Fibroblast of lung (primary cell): ENCODE data around the gene NPHP4. TPM values are rescaled to one million over a fixed set of nuclear protein-coding genes. Genes with fewer than 3 reads are reported as not detected.

ENCODE experiments used
- DNase-seq, 2 donors: peaks; one replicate each; pipeline versions ENCODE4 v3.0.0 to v3.0.0-alpha.2; 2010; ENCODE audit warnings: low read depth in 2 of 2
- H2AFZ ChIP-seq: 2 replicates; pipeline ENCODE4 v1.5.1; 2012; ENCODE audit warnings: low read length, control low read depth, inconsistent platforms
- H3K27ac ChIP-seq: 2 replicates; pipeline ENCODE4 v1.5.1; 2011; ENCODE audit warnings: low read length, control low read depth; ENCODE audit not compliant: insufficient read depth
- H3K27me3 ChIP-seq: 2 replicates; pipeline ENCODE4 v1.5.1; 2011; ENCODE audit warnings: mild to moderate bottlenecking, low read length; ENCODE audit not compliant: control insufficient read depth, insufficient read depth
- H3K36me3 ChIP-seq: 2 replicates; pipeline ENCODE4 v1.5.1; 2011; ENCODE audit warnings: low read length; ENCODE audit not compliant: control insufficient read depth, insufficient read depth
- H3K4me1 ChIP-seq: 2 replicates; pipeline ENCODE4 v1.5.1; 2011; ENCODE audit warnings: low read length; ENCODE audit not compliant: control insufficient read depth, insufficient read depth; ENCODE audit errors: extremely low read depth
- H3K4me2 ChIP-seq: 2 replicates; pipeline ENCODE4 v1.5.1; 2011; ENCODE audit warnings: low read length, control low read depth; ENCODE audit not compliant: insufficient read depth; ENCODE audit errors: extremely low read depth
- H3K4me3 ChIP-seq, 4 experiments: fragments of 200-600 bp in 1 of 4; sonication (generic) in 1 of 4; replicated peaks in 1 of 4; 2 replicates each; pipeline ENCODE4 v1.5.1; 2011 to 2016; ENCODE audit warnings: low read length in 4 of 4, low read depth in 3 of 4, mild to moderate bottlenecking in 3 of 4, control low read depth in 2 of 4, inconsistent platforms in 1 of 4, mixed read lengths in 1 of 4; ENCODE audit not compliant: insufficient read depth in 1 of 4; ENCODE audit errors: control extremely low read depth in 1 of 4
- H3K79me2 ChIP-seq: 2 replicates; pipeline ENCODE4 v1.5.1; 2012; ENCODE audit warnings: mild to moderate bottlenecking, low read length, inconsistent platforms; ENCODE audit not compliant: control insufficient read depth, insufficient read depth
- H3K9ac ChIP-seq: 2 replicates; pipeline ENCODE4 v1.5.1; 2011; ENCODE audit warnings: mild to moderate bottlenecking, low read length, control low read depth; ENCODE audit not compliant: insufficient read depth
- H3K9me3 ChIP-seq: 2 replicates; pipeline ENCODE4 v1.5.1; 2012; ENCODE audit warnings: low read depth, low read length; ENCODE audit not compliant: control insufficient read depth, insufficient read depth
- H4K20me1 ChIP-seq: 2 replicates; pipeline ENCODE4 v1.5.1; 2011; ENCODE audit warnings: low read length; ENCODE audit not compliant: control insufficient read depth, insufficient read depth; ENCODE audit errors: extremely low read depth
- CTCF ChIP-seq, 2 donors: IDR thresholded peaks in 1 of 2; conservative IDR thresholded peaks in 1 of 2; 1 replicate in 1 of 2; 2 replicates in 1 of 2; pipeline ENCODE4 v1.5.1; 2011 to 2012; ENCODE audit warnings: low read length in 2 of 2, control low read depth in 1 of 2, inconsistent platforms in 1 of 2, low read depth in 1 of 2, mild to moderate bottlenecking in 1 of 2
- EZH2 ChIP-seq: IDR thresholded peaks from 2 replicates; pipeline ENCODE4 v1.5.1; 2012; ENCODE audit warnings: low read length, control low read depth, mild to moderate bottlenecking; ENCODE audit errors: missing control alignments
- polyA plus RNA-seq, 2 donors: library from polyadenylated mRNA; depleted of rRNA in 1 of 2; stranded (reverse) in 1 of 2; unstranded in 1 of 2; fragments of >200 nt; gene quantifications; 2 replicates each; pipeline ENCODE4 v1.2.1, GENCODE V29; 2011 to 2012; ENCODE audit warnings: missing spikeins in 1 of 2
- total RNA-seq: library from RNA; depleted of rRNA; stranded (reverse); fragments of >200 nt; gene quantifications from 2 replicates; pipeline ENCODE4 v1.2.1, GENCODE V29; 2014

NPHP4 gene
- total and polyA plus RNA-seq, 2 donors (not counting 1 experiment from before 2014, with no cell fraction given) = 1.5 to 4.0 TPM

GRCh38 chr1:6025269-6026094, 33.3 kb upstream of the NPHP4 start:
- peak in 1 of 2 donors; percentile 23 for DNase-seq
- Histone ChIP-seq H3K4me3 (no peak overlapping the region), H3K9me3 (no peaks in the 10 kb centered on the region), H3K79me2 (no peaks in the 10 kb centered on the region), H3K9ac (no peak overlapping the region), H3K27ac (no peak overlapping the region), H2AFZ (no peak overlapping the region), H3K36me3 (no peaks in the 10 kb centered on the region), H3K4me2 (no peak overlapping the region), H4K20me1 (no peaks in the 10 kb centered on the region), H3K27me3 (no peaks in the 10 kb centered on the region), H3K4me1 (no peaks in the 10 kb centered on the region)
- TF ChIP-seq EZH2 = no peak
- no peak for TF ChIP-seq CTCF (conservative IDR thresholded peaks at IDR 0.05 in 1 of 2, IDR thresholded peaks at IDR 0.05 in 1 of 2; ENCODE audit: low read depth in 1 of 2, low read length in 2 of 2)

GRCh38 chr1:6024376-6024775, 32.2 kb upstream of the NPHP4 start:
- TF ChIP-seq CTCF (conservative IDR thresholded peaks at IDR 0.05 in 1 of 2, IDR thresholded peaks at IDR 0.05 in 1 of 2; ENCODE audit: low read depth in 1 of 2, low read length in 2 of 2) (no peak), EZH2 (no peak)
- no peak overlapping the region for H3K9ac ChIP-seq
- no peak overlapping the region for H2AFZ ChIP-seq
- no peak overlapping the region for H3K4me2 ChIP-seq
- no peaks in the 10 kb centered on the region for H3K27me3 ChIP-seq
- H3K4me3 ChIP-seq = no peak overlapping the region
- DNase-seq = no peak
- H3K9me3 ChIP-seq = no peaks in the 10 kb centered on the region
- H3K4me1 ChIP-seq = no peaks in the 10 kb centered on the region
- H3K36me3 ChIP-seq = no peaks in the 10 kb centered on the region
- H3K27ac ChIP-seq = no peak overlapping the region
- no peaks in the 10 kb centered on the region for H4K20me1 ChIP-seq
- H3K79me2 ChIP-seq = no peaks in the 10 kb centered on the region

GRCh38 chr1:6023346-6023745, 31.1 kb upstream of the NPHP4 start:
- Histone ChIP-seq H3K9me3 (no peaks in the 10 kb centered on the region), H3K27me3 (no peaks in the 10 kb centered on the region), H3K79me2 (no peaks in the 10 kb centered on the region), H2AFZ (no peak overlapping the region), H4K20me1 (no peaks in the 10 kb centered on the region), H3K36me3 (no peaks in the 10 kb centered on the region), H3K4me1 (no peaks in the 10 kb centered on the region), H3K4me2 (no peak overlapping the region), H3K9ac (no peak overlapping the region), H3K27ac (no peak overlapping the region), H3K4me3 (no peak overlapping the region)
- no peak for TF ChIP-seq EZH2
- no peak for TF ChIP-seq CTCF (conservative IDR thresholded peaks at IDR 0.05 in 1 of 2, IDR thresholded peaks at IDR 0.05 in 1 of 2; ENCODE audit: low read depth in 1 of 2, low read length in 2 of 2)
- no peak for DNase-seq
